H9 (cell line): ENCODE data around the gene ADORA3. TPM values are rescaled to one million over a fixed set of nuclear protein-coding genes. Genes with fewer than 3 reads are reported as not detected.

Experiments used
- DNase-seq: peaks from one replicate; pipeline ENCODE4 v3.0.0-alpha.2; 2017
- H2AFZ ChIP-seq: one replicate; pipeline ENCODE4 v1.6.1; 2013; ENCODE audit warnings: mild to moderate bottlenecking, low read length, control low read depth, moderate library complexity
- H2AK5ac ChIP-seq: 2 replicates; pipeline ENCODE4 v1.6.1; 2013; ENCODE audit warnings: low read length, control low read depth, mixed read lengths; ENCODE audit not compliant: insufficient read length
- H2BK120ac ChIP-seq: one replicate; pipeline ENCODE4 v1.6.1; 2013; ENCODE audit warnings: low read depth, mild to moderate bottlenecking, low read length, control low read depth, inconsistent platforms; ENCODE audit not compliant: poor library complexity, severe bottlenecking
- H2BK12ac ChIP-seq: 2 replicates; pipeline ENCODE4 v1.6.1; 2013; ENCODE audit warnings: low read length, control low read depth, mixed read lengths, low read depth; ENCODE audit not compliant: insufficient read length
- H2BK15ac ChIP-seq: 2 replicates; pipeline ENCODE4 v1.6.1; 2013; ENCODE audit warnings: low read depth, low read length, control low read depth
- H2BK20ac ChIP-seq: one replicate; pipeline ENCODE4 v1.6.1; 2013; ENCODE audit warnings: low read depth, mild to moderate bottlenecking, low read length, control low read depth, inconsistent platforms; ENCODE audit not compliant: poor library complexity, severe bottlenecking
- H2BK5ac ChIP-seq: 2 replicates; pipeline ENCODE4 v1.6.1; 2013; ENCODE audit warnings: low read length, control low read depth, mixed read lengths; ENCODE audit not compliant: insufficient read length
- H3K14ac ChIP-seq: 2 replicates; pipeline ENCODE4 v1.6.1; 2013; ENCODE audit warnings: low read length, control low read depth; ENCODE audit not compliant: insufficient read depth
- H3K18ac ChIP-seq: 2 replicates; pipeline ENCODE4 v1.6.1; 2013; ENCODE audit warnings: low read depth, mild to moderate bottlenecking, mixed read lengths, low read length, control low read depth; ENCODE audit not compliant: insufficient read length
- H3K23ac ChIP-seq: 2 replicates; pipeline ENCODE4 v1.6.1; 2013; ENCODE audit warnings: low read length, control low read depth, mixed read lengths, low read depth; ENCODE audit not compliant: insufficient read length
- H3K23me2 ChIP-seq: 2 replicates; pipeline ENCODE4 v1.6.1; 2013; ENCODE audit warnings: low read depth, mild to moderate bottlenecking, mixed read lengths, low read length, control low read depth; ENCODE audit not compliant: insufficient read length, poor library complexity, severe bottlenecking
- H3K27ac ChIP-seq: 2 replicates; pipeline ENCODE4 v1.5.1; 2013; ENCODE audit warnings: low read length, control low read depth, mixed read lengths, low read depth; ENCODE audit not compliant: insufficient read length
- H3K27me3 ChIP-seq: 2 replicates; pipeline ENCODE4 v1.6.1; 2013; ENCODE audit warnings: low read length, control low read depth, inconsistent platforms; ENCODE audit not compliant: insufficient read depth
- H3K4ac ChIP-seq: 2 replicates; pipeline ENCODE4 v1.6.1; 2013; ENCODE audit warnings: low read depth, mild to moderate bottlenecking, control low read depth, inconsistent platforms, low read length, moderate library complexity
- H3K4me1 ChIP-seq: 2 replicates; pipeline ENCODE4 v1.6.1; 2013; ENCODE audit warnings: low read length, control low read depth, inconsistent platforms; ENCODE audit not compliant: insufficient read depth
- H3K4me2 ChIP-seq: 2 replicates; pipeline ENCODE4 v1.6.1; 2013; ENCODE audit warnings: low read length, control low read depth, mixed read lengths; ENCODE audit not compliant: insufficient read length, insufficient read depth
- H3K56ac ChIP-seq: 2 replicates; pipeline ENCODE4 v1.6.1; 2013; ENCODE audit warnings: low read depth, mild to moderate bottlenecking, mixed read lengths, low read length, control low read depth; ENCODE audit not compliant: insufficient read length
- H3K79me1 ChIP-seq: 2 replicates; pipeline ENCODE4 v1.6.1; 2013; ENCODE audit warnings: low read depth, mild to moderate bottlenecking, moderate library complexity, low read length, control low read depth, inconsistent platforms; ENCODE audit not compliant: insufficient read depth, poor library complexity, severe bottlenecking
- H3K79me2 ChIP-seq: 2 replicates; pipeline ENCODE4 v1.6.1; 2013; ENCODE audit warnings: low read length, control low read depth, inconsistent platforms; ENCODE audit not compliant: insufficient read depth
- H3K9ac ChIP-seq: 2 replicates; pipeline ENCODE4 v1.6.1; 2013; ENCODE audit warnings: low read length, control low read depth, mixed read lengths; ENCODE audit not compliant: insufficient read length; ENCODE audit errors: extremely low read depth
- H3K9me3 ChIP-seq: one replicate; pipeline ENCODE4 v1.6.1; 2013; ENCODE audit warnings: low read depth, low read length, inconsistent platforms; ENCODE audit not compliant: control insufficient read depth
- H3T11ph ChIP-seq: one replicate; pipeline ENCODE4 v1.6.1; 2013; ENCODE audit warnings: mild to moderate bottlenecking, low read length, control low read depth, inconsistent platforms
- H4K20me1 ChIP-seq: one replicate; pipeline ENCODE4 v1.6.1; 2013; ENCODE audit not compliant: control insufficient read depth, insufficient read length, insufficient read depth
- H4K5ac ChIP-seq: 2 replicates; pipeline ENCODE4 v1.6.1; 2013; ENCODE audit warnings: low read depth, mild to moderate bottlenecking, mixed read lengths, low read length, control low read depth; ENCODE audit not compliant: insufficient read length
- H4K8ac ChIP-seq: replicated peaks from 2 replicates; pipeline ENCODE4 v1.6.1; 2013; ENCODE audit warnings: low read length, control low read depth, mixed read lengths, low read depth; ENCODE audit not compliant: insufficient read length
- H4K91ac ChIP-seq: 2 replicates; pipeline ENCODE4 v1.6.1; 2013; ENCODE audit warnings: low read depth, mild to moderate bottlenecking, moderate library complexity, mixed read lengths, low read length, control low read depth; ENCODE audit not compliant: insufficient read length
- H3K27ac Mint-ChIP-seq, 3 experiments: 2 replicates in 2 of 3; 3 replicates in 1 of 3; pipeline ENCODE4 v1.8.0; 2020 to 2021; ENCODE audit warnings: mixed read lengths in 3 of 3, mild to moderate bottlenecking in 1 of 3, moderate library complexity in 1 of 3
- H3K27me3 Mint-ChIP-seq: 2 replicates; pipeline ENCODE4 v1.8.0; 2021; ENCODE audit warnings: low read depth, mild to moderate bottlenecking, moderate library complexity, mixed read lengths
- H3K36me3 Mint-ChIP-seq, 3 experiments: 2 replicates in 2 of 3; 3 replicates in 1 of 3; pipeline ENCODE4 v1.8.0; 2020 to 2021; ENCODE audit warnings: low read depth in 3 of 3, mixed read lengths in 3 of 3; ENCODE audit not compliant: insufficient read depth in 1 of 3
- H3K4me1 Mint-ChIP-seq, 2 experiments: 2 replicates each; pipeline ENCODE4 v1.8.0; 2020; ENCODE audit warnings: mixed read lengths in 2 of 2
- H3K4me3 Mint-ChIP-seq, 2 experiments: 2 replicates in 1 of 2; 3 replicates in 1 of 2; pipeline ENCODE4 v1.8.0; 2020 to 2021; ENCODE audit warnings: mild to moderate bottlenecking in 2 of 2, mixed read lengths in 2 of 2, moderate library complexity in 1 of 2
- H3K9me3 Mint-ChIP-seq, 2 experiments: 2 replicates in 1 of 2; 3 replicates in 1 of 2; pipeline ENCODE4 v1.8.0; 2020; ENCODE audit warnings: mild to moderate bottlenecking in 2 of 2, mixed read lengths in 2 of 2, moderate library complexity in 1 of 2
- CTCF ChIP-seq: fragments of 200-600 bp; sonication (generic); conservative IDR thresholded peaks from 3 replicates; pipeline ENCODE4 v1.8.0; 2021; ENCODE audit warnings: antibody characterized with exemption, mild to moderate bottlenecking
- WGBS: extraction: QIAGEN DNeasy Blood & Tissue Kit; methylation state at CpG from one replicate; pipeline ENCODE4 v1.1.7; 2013; ENCODE audit warnings: missing lambda C conversion rate, low lambda C conversion rate, mixed read lengths; ENCODE audit not compliant: insufficient read length; ENCODE audit errors: extremely low coverage; 5-methylcytosine and 5-hydroxymethylcytosine counted together
- total RNA-seq: library from RNA; stranded (reverse); gene quantifications from 2 replicates; pipeline ENCODE4 v1.2.1, GENCODE V29; 2021

The ADORA3 gene
- total RNA-seq, 1 experiment from 2014 or later: not detected

- H4K91ac ChIP-seq: no peak overlapping the region
Observed at GRCh38 chr1:111454859-111455641, 48.4 kb downstream of the ADORA3 start.

More at GRCh38 chr1:111454859-111455641, 48.4 kb downstream of the ADORA3 start:
- peaks cover 0 to 9% of the 10 kb centered on the region in 2 experiments; a peak in 2 of 4 replicates for H3K4me1 Mint-ChIP-seq
- H3K36me3 Mint-ChIP-seq: peaks cover 20 to 65% (median 48%) of the 10 kb centered on the region in 3 experiments
- Histone ChIP-seq H2AK5ac (no peak overlapping the region), H2AFZ (no peak overlapping the region), H3K4ac (no peak overlapping the region), H3K23me2 (peaks cover 4% of the 10 kb centered on the region), H4K8ac (no peak overlapping the region), H3K27ac (no peak overlapping the region), H2BK12ac (no peak overlapping the region), H3K23ac (no peak overlapping the region), H4K20me1 (no peaks in the 10 kb centered on the region), H3K4me2 (no peak overlapping the region), H2BK120ac (no peak overlapping the region), H3K18ac (no peak overlapping the region), H3K9me3 (no peaks in the 10 kb centered on the region), H2BK20ac (no peak overlapping the region), H3K9ac (no peak overlapping the region), H3K14ac (no peak overlapping the region), H3K27me3 (no peaks in the 10 kb centered on the region), H2BK5ac (no peak overlapping the region), H3K4me1 (no peaks in the 10 kb centered on the region), H4K5ac (no peak overlapping the region), H3K56ac (no peak overlapping the region), H3T11ph (no peak overlapping the region), H2BK15ac (no peak overlapping the region), H3K79me2 (peaks cover 4% of the 10 kb centered on the region; the same call in 1 of the 2 replicates), H3K79me1 (peaks cover 3% of the 10 kb centered on the region)
- 0 out of 7 replicates have a peak overlapping the region, but pooled peaks of 1 of the 3 experiments have one; percentile 62 for H3K27ac Mint-ChIP-seq
- no peak for DNase-seq
- WGBS: no CpG with 5 or more reads among the region's 5 CpGs
- H3K9me3 Mint-ChIP-seq: no peaks in the 10 kb centered on the region
- no peaks in the 10 kb centered on the region for H3K27me3 Mint-ChIP-seq
- no peak overlapping the region for H3K4me3 Mint-ChIP-seq
- no peak for TF ChIP-seq CTCF
